Kidney (tissue), 14 donors: Measurements from ENCODE around the gene GCNA. TPM values are rescaled to one million over a fixed set of nuclear protein-coding genes. Genes with fewer than 3 reads are reported as not detected.

ENCODE experiments used
- DNase-seq, 5 donors: peaks; one replicate each; pipeline ENCODE4 v3.0.0-alpha.2; 2013 to 2020
- FAIRE-seq: peaks from 2 replicates; lab custom pipeline; 2012; peaks lifted over from hg19 to GRCh38; lab: Jason Lieb, UNC
- H3K27ac ChIP-seq, 2 donors: one replicate each; pipeline ENCODE4 v1.7.0; 2013; ENCODE audit warnings: low read depth in 2 of 2, low read length in 2 of 2, inconsistent platforms in 1 of 2
- H3K27me3 ChIP-seq: one replicate; pipeline ENCODE4 v1.7.1; 2013; ENCODE audit warnings: low read length, inconsistent platforms; ENCODE audit not compliant: control insufficient read depth, insufficient read depth
- H3K36me3 ChIP-seq, 3 donors: one replicate each; pipeline versions ENCODE4 v1.7.0 to v1.7.1; 2013; ENCODE audit warnings: low read length in 3 of 3, control low read depth in 1 of 3, inconsistent platforms in 1 of 3; ENCODE audit not compliant: insufficient read depth in 3 of 3, control insufficient read depth in 2 of 3
- H3K4me1 ChIP-seq, 3 donors: one replicate each; pipeline versions ENCODE4 v1.7.0 to v1.7.1; 2013; ENCODE audit warnings: low read length in 3 of 3, inconsistent platforms in 1 of 3, low read depth in 1 of 3; ENCODE audit not compliant: control insufficient read depth in 2 of 3, insufficient read depth in 2 of 3
- H3K4me3 ChIP-seq, 3 donors: one replicate each; pipeline versions ENCODE4 v1.7.0 to v1.8.1; 2013; ENCODE audit warnings: low read length in 3 of 3, control low read depth in 1 of 3, inconsistent platforms in 1 of 3
- H3K9ac ChIP-seq, 3 donors: one replicate each; pipeline versions ENCODE4 v1.7.0 to v1.7.1; 2013; ENCODE audit warnings: low read length in 3 of 3, control low read depth in 1 of 3, inconsistent platforms in 1 of 3
- H3K9me3 ChIP-seq, 3 donors: one replicate each; pipeline versions ENCODE4 v1.7.0 to v1.7.1; 2013; ENCODE audit warnings: low read length in 3 of 3, control low read depth in 1 of 3, inconsistent platforms in 1 of 3; ENCODE audit not compliant: control insufficient read depth in 2 of 3, insufficient read depth in 1 of 3
- CTCF ChIP-seq: IDR thresholded peaks from 3 replicates; pipeline ENCODE4 v1.5.1; 2012; ENCODE audit warnings: mild to moderate bottlenecking, moderate library complexity, borderline replicate concordance; ENCODE audit not compliant: insufficient read depth; ENCODE audit errors: extremely low read depth
- intact Hi-C: fragments of 100-400 bp; cut with DNase I; formaldehyde crosslinking; loops from one replicate; pipeline ENCODE4 v1.11.1; 2022
- polyA plus RNA-seq: library from polyadenylated mRNA; stranded (reverse); fragments of 350-450 nt; fragmentation: Illumina TruSeq; extraction: RNeasy Lipid Tissue Mini Kit (QIAGEN cat#74804); gene quantifications from one replicate; pipeline ENCODE4 v1.2.3, GENCODE V29; 2014; ENCODE audit warnings: low read depth, low replicate concordance; ENCODE audit not compliant: insufficient read depth
- total RNA-seq: library from RNA; stranded (reverse); fragmentation: NEBNext Ultra II Directional; extraction: Animal tissue kit (Norgen Biotek cat#: 25700); gene quantifications from one replicate; pipeline ENCODE4 v1.2.1, GENCODE V29; 2021
- donor health status: control.
- donor health status: control.
- donor health status: control.
- donor health status: control.
- donor health status: control.
- donor health status: DM: yes; HTN: yes; CAD: no.
- donor health status: Normal renal cell carcinoma (clear cell type).

GCNA gene
- total and polyA plus RNA-seq, 2 donors from 2014 or later: 1.6 to 2.7 TPM

- no peak for TF ChIP-seq CTCF
- H3K4me1 ChIP-seq: peaks cover 0 to 16% (median 11%) of the 10 kb centered on the region in 3 donors
- intact Hi-C loops: no loop called here
- no peaks in the 10 kb centered on the region for H3K9me3 ChIP-seq
- H3K9ac ChIP-seq: no peak overlapping the region
- DNase-seq (no peak), FAIRE-seq (no peak)
- peak overlapping the region in 1 of 2 donors; percentile 32 for H3K27ac ChIP-seq
- H3K36me3 ChIP-seq: peaks cover under 1 to 10% (median 2%) of the 10 kb centered on the region in 3 donors
- no peaks in the 10 kb centered on the region for H3K27me3 ChIP-seq
- H3K4me3 ChIP-seq: no peak overlapping the region
Measured at GRCh38 chrX:71542825-71543224, 35.4 kb upstream of the GCNA start.

- no peak overlapping the region for H3K4me3 ChIP-seq
- peak; percentile 27 for FAIRE-seq
- H3K4me1 ChIP-seq: peaks cover 0 to 16% (median 9%) of the 10 kb centered on the region in 3 donors
- TF ChIP-seq CTCF: no peak
- intact Hi-C loops: no loop called here
- H3K9ac ChIP-seq: no peak overlapping the region
- no peaks in the 10 kb centered on the region for H3K9me3 ChIP-seq
- H3K27ac ChIP-seq: peak overlapping the region in 1 of 2 donors; percentile 32
- DNase-seq: no peak
- H3K36me3 ChIP-seq: peaks cover 2 to 12% (median 3%) of the 10 kb centered on the region in 3 donors
- H3K27me3 ChIP-seq: no peaks in the 10 kb centered on the region
Measured at GRCh38 chrX:71543316-71543715, 34.9 kb upstream of the GCNA start.

- H3K9ac ChIP-seq: no peak overlapping the region
- H3K4me1 ChIP-seq: peaks cover 0 to 12% (median 5%) of the 10 kb centered on the region in 3 donors
- no peak for FAIRE-seq
- no peak for DNase-seq
- no peak overlapping the region for H3K4me3 ChIP-seq
- H3K9me3 ChIP-seq: no peaks in the 10 kb centered on the region
- intact Hi-C loops: no loop called here
- H3K36me3 ChIP-seq: peaks cover 2 to 12% (median 3%) of the 10 kb centered on the region in 3 donors
- no peak overlapping the region for H3K27ac ChIP-seq
- TF ChIP-seq CTCF: no peak
- H3K27me3 ChIP-seq: no peaks in the 10 kb centered on the region
Measured at GRCh38 chrX:71545364-71545763, 32.9 kb upstream of the GCNA start.

GRCh38 chrX:71546879-71547278 is 31.4 kb upstream of the GCNA start:
- Histone ChIP-seq H3K4me1 (peaks cover 0 to 8% (median 5%) of the 10 kb centered on the region in 3 donors), H3K36me3 (peaks cover 2 to 12% (median 3%) of the 10 kb centered on the region in 3 donors), H3K9ac (no peak overlapping the region), H3K4me3 (no peak overlapping the region), H3K27ac (no peak overlapping the region), H3K27me3 (no peaks in the 10 kb centered on the region), H3K9me3 (no peaks in the 10 kb centered on the region)
- FAIRE-seq: no peak
- no peak for TF ChIP-seq CTCF
- intact Hi-C loops: no loop called here
- no peak for DNase-seq
